HEK293T (cell line): ENCODE measurements around the gene LRRC4C.
"Not testable (repeated sequence)": the region's sequence is repeated elsewhere in the genome, so short reads cannot be mapped to it uniquely, and the experiment has no call there.

Experiments used
- CTCF ChIA-PET: fragments of 350-600 bp; formaldehyde crosslinking; extraction: SDS; loops from one replicate; lab custom pipeline; 2021; ENCODE audit warnings: antibody characterized with exemption, inconsistent platforms; lab: Yijun Ruan, JAX
- POLR2A ChIA-PET: fragments of 350-600 bp; formaldehyde crosslinking; extraction: SDS; loops from one replicate; lab custom pipeline; 2020; ENCODE audit warnings: antibody characterized with exemption, inconsistent platforms; lab: Yijun Ruan, JAX
- DNase-seq: peaks from one replicate; pipeline ENCODE4 v3.0.0; 2012; ENCODE audit warnings: mixed read lengths; ENCODE audit errors: extremely low spot score
- ARNT ChIP-seq: fragments of 450-650 bp; IDR thresholded peaks from 2 replicates; pipeline ENCODE4 v1.6.1; 2017; ENCODE audit warnings: mild to moderate bottlenecking
- BHLHE40 ChIP-seq: fragments of 450-650 bp; IDR thresholded peaks from 2 replicates; pipeline ENCODE4 v1.6.1; 2016; ENCODE audit warnings: mild to moderate bottlenecking, moderate library complexity, borderline replicate concordance
- CTBP1 ChIP-seq: fragments of 450-650 bp; IDR thresholded peaks from 2 replicates; pipeline ENCODE4 v1.6.1; 2016; ENCODE audit warnings: borderline replicate concordance
- ELF4 ChIP-seq: fragments of 450-650 bp; IDR thresholded peaks from 2 replicates; pipeline ENCODE4 v1.6.1; 2017; ENCODE audit warnings: antibody characterized with exemption
- FOXA1 ChIP-seq: fragments of 450-650 bp; IDR thresholded peaks from 2 replicates; pipeline ENCODE4 v1.6.1; 2016; ENCODE audit warnings: mild to moderate bottlenecking
- FOXK2 ChIP-seq: fragments of 450-650 bp; IDR thresholded peaks from 2 replicates; pipeline ENCODE4 v1.6.1; 2016; ENCODE audit warnings: mild to moderate bottlenecking
- FOXM1 ChIP-seq: fragments of 450-650 bp; IDR thresholded peaks from 2 replicates; pipeline ENCODE4 v1.6.1; 2017; ENCODE audit warnings: mild to moderate bottlenecking, borderline replicate concordance
- HDGF ChIP-seq: fragments of 450-650 bp; IDR thresholded peaks from 2 replicates; pipeline ENCODE4 v1.6.1; 2017; ENCODE audit warnings: antibody characterized with exemption, borderline replicate concordance
- L3MBTL2 ChIP-seq: fragments of 450-650 bp; conservative IDR thresholded peaks from 2 replicates; pipeline ENCODE4 v1.6.1; 2016; ENCODE audit warnings: mild to moderate bottlenecking
- LEF1 ChIP-seq: fragments of 450-650 bp; IDR thresholded peaks from 2 replicates; pipeline ENCODE4 v1.6.1; 2017; ENCODE audit warnings: mild to moderate bottlenecking, borderline replicate concordance
- NFRKB ChIP-seq: fragments of 450-650 bp; IDR thresholded peaks from 2 replicates; pipeline ENCODE4 v1.6.1; 2016; ENCODE audit warnings: mild to moderate bottlenecking, moderate library complexity
- PKNOX1 ChIP-seq: fragments of 450-650 bp; IDR thresholded peaks from 2 replicates; pipeline ENCODE4 v1.6.1; 2016
- SP1 ChIP-seq: fragments of 450-650 bp; IDR thresholded peaks from 2 replicates; pipeline ENCODE4 v1.6.1; 2017
- SUZ12 ChIP-seq: fragments of 450-650 bp; IDR thresholded peaks from 2 replicates; pipeline ENCODE4 v1.6.1; 2016; ENCODE audit warnings: mild to moderate bottlenecking
- TARDBP ChIP-seq: fragments of 450-650 bp; IDR thresholded peaks from 2 replicates; pipeline ENCODE4 v1.6.1; 2016
- ZNF384 ChIP-seq: fragments of 450-650 bp; IDR thresholded peaks from 2 replicates; pipeline ENCODE4 v1.6.1; 2016

Gene LRRC4C

GRCh38 chr11:40958707-40959106, 500.7 kb downstream of the LRRC4C start:
- ChIA-PET CTCF (no interaction called here), POLR2A (no interaction called here)
- TF ChIP-seq TARDBP (no peak), FOXM1 (no peak), PKNOX1 (no peak), L3MBTL2 (no peak), FOXA1 (no peak)
- no peak for DNase-seq

- ChIA-PET CTCF (no interaction called here), POLR2A (no interaction called here)
- no peak for DNase-seq
- TF ChIP-seq CTBP1: no peak
Observed at GRCh38 chr11:40952479-40952878, 507.0 kb downstream of the LRRC4C start.

GRCh38 chr11:40938002-40938401, 521.5 kb downstream of the LRRC4C start:
- TF ChIP-seq ARNT (no peak), FOXM1 (no peak), ZNF384 (no peak)
- ChIA-PET POLR2A (no interaction called here), CTCF (no interaction called here)
- DNase-seq: no peak

GRCh38 chr11:40924915-40925314, 534.5 kb downstream of the LRRC4C start:
- CTCF ChIA-PET: no interaction called here
- POLR2A ChIA-PET: no interaction called here

GRCh38 chr11:40921246-40921645, 538.2 kb downstream of the LRRC4C start:
- ChIA-PET POLR2A (no interaction called here), CTCF (no interaction called here)
- no peak for DNase-seq
- no peak for TF ChIP-seq ZNF384
- no peak for TF ChIP-seq TARDBP
- TF ChIP-seq ARNT: no peak
- TF ChIP-seq FOXA1: no peak
- TF ChIP-seq CTBP1: no peak
- no peak for TF ChIP-seq L3MBTL2
- TF ChIP-seq FOXK2: no peak
- TF ChIP-seq SP1: no peak
- no peak for TF ChIP-seq LEF1
- no peak for TF ChIP-seq PKNOX1
- no peak for TF ChIP-seq SUZ12
- no peak for TF ChIP-seq ELF4
- TF ChIP-seq FOXM1: no peak
- TF ChIP-seq NFRKB: no peak
- no peak for TF ChIP-seq HDGF
- no peak for TF ChIP-seq BHLHE40

More at GRCh38 chr11:40924915-40925314, 534.5 kb downstream of the LRRC4C start:
- no peak for TF ChIP-seq FOXA1
- TF ChIP-seq LEF1: no peak
- TF ChIP-seq FOXK2: no peak
- no peak for TF ChIP-seq HDGF
- no peak for TF ChIP-seq PKNOX1
- no peak for TF ChIP-seq FOXM1
- TF ChIP-seq BHLHE40: no peak
- no peak for TF ChIP-seq NFRKB
- no peak for TF ChIP-seq ARNT
- TF ChIP-seq ELF4: no peak
- TF ChIP-seq CTBP1: no peak
- TF ChIP-seq L3MBTL2: no peak
- no peak for TF ChIP-seq SP1
- TF ChIP-seq ZNF384: no peak
- TF ChIP-seq SUZ12: no peak
- DNase-seq: no peak

GRCh38 chr11:40910774-40911173, 548.7 kb downstream of the LRRC4C start:
- CTCF ChIA-PET, DNase-seq, POLR2A ChIA-PET: not testable (repeated sequence)

GRCh38 chr11:40894501-40894900, 565.0 kb downstream of the LRRC4C start:
- POLR2A ChIA-PET: no interaction called here
- TF ChIP-seq ZNF384 (no peak), SUZ12 (no peak), TARDBP (no peak), FOXK2 (no peak), HDGF (no peak), ARNT (no peak), FOXM1 (no peak), FOXA1 (no peak), LEF1 (no peak), PKNOX1 (no peak), NFRKB (no peak), ELF4 (no peak), CTBP1 (no peak), BHLHE40 (no peak), L3MBTL2 (no peak), SP1 (no peak)
- DNase-seq: no peak
- CTCF ChIA-PET: no interaction called here
